ENCODE measurements around the gene SYDE1. TPM values are rescaled to one million over a fixed set of nuclear protein-coding genes. Genes with fewer than 3 reads are reported as not detected.
A peak's percentile ranks its signal among the peaks of the same experiment; 100 is the strongest.

Gene SYDE1
- total and polyA plus RNA-seq, 2 of the 4 experiments (the other 2 are of a cell fraction) = 19.4 to 64.9 TPM

DNA sequence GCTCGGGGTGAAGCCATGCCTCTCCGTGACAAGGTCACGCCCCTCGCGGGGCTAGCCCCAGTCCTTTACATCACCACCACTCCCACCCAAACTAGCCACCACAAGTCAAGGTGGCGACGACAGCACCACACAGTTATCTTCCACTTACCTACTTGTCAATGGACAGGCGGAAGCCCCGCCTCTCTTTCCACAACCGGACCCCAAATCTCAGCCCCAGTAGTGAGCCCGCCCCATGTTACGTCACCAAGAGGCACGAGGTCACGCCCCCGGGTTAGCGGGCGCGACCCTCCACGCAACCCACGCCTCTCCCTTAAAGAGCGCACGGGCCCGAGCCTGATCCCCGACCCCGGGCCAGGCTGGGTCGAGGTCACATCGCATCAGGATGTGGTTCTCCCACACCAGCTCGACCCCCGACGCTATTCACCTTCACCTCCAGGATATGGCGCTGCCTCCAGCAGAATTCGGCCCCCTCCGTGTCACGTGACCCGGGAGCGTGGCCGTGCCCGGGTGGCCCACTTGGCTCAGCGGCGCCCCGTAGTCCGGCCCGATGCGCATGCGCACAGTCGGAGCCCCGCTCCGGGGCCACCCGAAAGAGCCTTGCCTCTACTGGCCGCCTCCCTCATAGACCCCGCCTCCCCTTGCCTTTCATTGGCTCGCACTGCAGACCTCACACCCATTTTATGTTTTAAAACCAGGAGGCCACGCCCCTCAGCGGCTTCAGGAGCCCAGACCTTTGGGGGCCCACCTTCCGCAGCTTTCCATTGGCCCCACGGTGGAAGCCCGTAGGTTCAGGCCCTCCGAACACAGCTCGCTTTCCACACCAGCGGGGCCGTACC lies 18.2 kb downstream of the SYDE1 start (continued):
- TF ChIP-seq, protein P1, sequence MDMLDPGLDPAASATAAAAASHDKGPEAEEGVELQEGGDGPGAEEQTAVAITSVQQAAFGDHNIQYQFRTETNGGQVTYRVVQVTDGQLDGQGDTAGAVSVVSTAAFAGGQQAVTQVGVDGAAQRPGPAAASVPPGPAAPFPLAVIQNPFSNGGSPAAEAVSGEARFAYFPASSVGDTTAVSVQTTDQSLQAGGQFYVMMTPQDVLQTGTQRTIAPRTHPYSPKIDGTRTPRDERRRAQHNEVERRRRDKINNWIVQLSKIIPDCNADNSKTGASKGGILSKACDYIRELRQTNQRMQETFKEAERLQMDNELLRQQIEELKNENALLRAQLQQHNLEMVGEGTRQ (IDR thresholded peaks at IDR 0.05; ENCODE audit: low read depth, low read length) = peak; percentile 97
- no peak for TF ChIP-seq RCOR1 (IDR thresholded peaks at IDR 0.05; ENCODE audit: insufficient replicate concordance, low read length)
- no peak for TF ChIP-seq NFE2L2 (IDR thresholded peaks at IDR 0.05; ENCODE audit: low read depth, low read length)

Measured in IMR-90 (cell line).